ENCODE measurements around the gene SPDYA. TPM values are rescaled to one million over a fixed set of nuclear protein-coding genes. Genes with fewer than 3 reads are reported as not detected.
A peak's percentile ranks its signal among the peaks of the same experiment; 100 is the strongest.

SPDYA gene
- total RNA-seq, 4 donors from 2014 or later: 0.78 to 3.1 (median 1.8) TPM

DNA sequence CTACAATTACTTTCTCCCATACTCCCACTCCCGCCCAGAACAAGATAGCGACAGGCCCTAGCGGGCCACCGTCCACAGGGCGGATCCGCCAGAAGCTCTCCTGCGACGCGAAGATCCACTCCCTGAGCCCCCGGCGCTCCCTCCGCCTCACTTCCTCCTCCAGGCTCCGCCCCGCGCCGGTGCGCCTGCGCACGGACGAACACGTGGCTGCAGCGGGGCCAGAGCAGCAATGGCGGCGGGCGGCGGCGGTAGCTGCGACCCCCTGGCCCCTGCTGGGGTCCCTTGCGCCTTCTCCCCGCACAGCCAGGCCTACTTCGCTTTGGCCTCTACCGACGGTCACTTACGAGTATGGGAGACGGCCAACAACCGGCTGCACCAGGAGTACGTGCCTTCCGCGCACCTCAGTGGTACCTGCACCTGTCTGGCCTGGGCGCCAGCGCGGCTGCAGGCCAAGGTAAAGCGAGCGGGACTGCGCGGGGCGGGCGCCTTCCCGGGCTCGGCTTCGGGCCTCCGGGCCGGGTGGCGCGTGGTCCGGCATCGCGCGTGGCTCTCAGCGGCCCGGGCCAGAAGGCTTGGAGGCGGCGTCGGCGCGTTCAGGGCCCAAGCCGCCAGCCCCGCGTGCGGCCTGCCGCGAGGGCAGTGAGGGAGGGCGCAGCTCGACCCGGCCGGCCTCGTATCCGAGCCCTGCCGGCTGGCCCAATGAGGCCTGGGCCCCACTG lies 84.0 kb downstream of the SPDYA start, which contains the start of gene WDR43:
WDR43 (plus strand) TSS at position 198 of the 719 bp plus-strand sequence; CDS start at position 230, 32 bp downstream.
- Histone ChIP-seq H3K9me3 (no peaks in the 10 kb centered on the region), H3K27ac (peak within 1 kb of the TSS; percentile 61 to 66 (median 63)), H3K27me3 (no peaks in the 10 kb centered on the region), H3K4me3 (replicated peaks in 1 of 3) (peak within 1 kb of the TSS; percentile 28 to 92 (median 92)), H3K36me3 (no peaks in the 10 kb centered on the region), H3K4me1 (peaks cover 31 to 44% of the 10 kb centered on the region in 2 donors)
- peak; percentile 97 for DNase-seq
- no peak for TF ChIP-seq CTCF (IDR thresholded peaks at IDR 0.05)
- TF ChIP-seq POLR2A (IDR thresholded peaks at IDR 0.05): peak in 1 of 2 donors; percentile 77
- intact Hi-C loops (cut with DNase I): no loop called here
- 1 to 2% methylated on average over 11 to 24 of the region's 79 CpGs for WGBS, 2 donors

GRCh38 chr2:28895189-28895893 lies 84.7 kb downstream of the SPDYA start:
- whole genome bisulfite sequencing, 2 donors: 1% methylated on average over 15 to 18 of the region's 19 CpGs
- Histone ChIP-seq H3K27ac (peak overlapping the region in 2 of 3 donors; percentile 63 to 66), H3K27me3 (no peaks in the 10 kb centered on the region), H3K4me1 (peaks cover 31 to 44% of the 10 kb centered on the region in 2 donors), H3K36me3 (no peaks in the 10 kb centered on the region), H3K4me3 (replicated peaks in 1 of 3) (peak overlapping the region; percentile 28 to 92 (median 92)), H3K9me3 (no peaks in the 10 kb centered on the region)
- TF ChIP-seq CTCF (IDR thresholded peaks at IDR 0.05) (no peak), POLR2A (IDR thresholded peaks at IDR 0.05) (no peak)
- DNase-seq: peak; percentile 9 to 34
- intact Hi-C loops (cut with DNase I): no loop called here

DNA sequence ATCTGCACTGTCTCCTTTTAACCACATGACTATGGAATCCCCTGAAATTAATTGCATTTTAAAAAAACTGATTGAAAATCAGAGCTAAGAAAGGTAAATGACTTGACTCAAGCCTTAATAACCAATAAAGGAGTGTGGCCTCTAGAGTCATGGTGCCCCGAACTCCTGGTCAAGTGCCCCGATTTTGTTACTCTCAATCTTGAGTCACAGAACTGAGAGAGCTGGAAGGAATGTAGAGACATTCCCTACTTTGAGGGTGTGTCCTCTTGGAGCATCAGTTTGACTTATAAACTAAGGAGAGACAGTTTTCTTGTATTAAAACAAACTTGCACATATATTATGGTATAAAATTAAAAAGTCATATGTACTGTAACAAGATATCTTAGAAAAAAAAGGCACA lies 86.3 kb downstream of the SPDYA start:
- H3K4me1 ChIP-seq: peaks cover 31 to 44% of the 10 kb centered on the region in 2 donors
- DNase-seq: no peak
- H3K27me3 ChIP-seq: no peaks in the 10 kb centered on the region
- intact Hi-C loops (cut with DNase I): no loop called here
- H3K27ac ChIP-seq: no peak overlapping the region
- H3K9me3 ChIP-seq: no peaks in the 10 kb centered on the region
- 39 to 61% methylated on average over 2 of the region's 2 CpGs for WGBS, 2 donors
- no peak for TF ChIP-seq CTCF (IDR thresholded peaks at IDR 0.05)
- TF ChIP-seq POLR2A (IDR thresholded peaks at IDR 0.05): no peak
- H3K4me3 ChIP-seq (replicated peaks in 1 of 3): no peak overlapping the region
- no peaks in the 10 kb centered on the region for H3K36me3 ChIP-seq

DNA sequence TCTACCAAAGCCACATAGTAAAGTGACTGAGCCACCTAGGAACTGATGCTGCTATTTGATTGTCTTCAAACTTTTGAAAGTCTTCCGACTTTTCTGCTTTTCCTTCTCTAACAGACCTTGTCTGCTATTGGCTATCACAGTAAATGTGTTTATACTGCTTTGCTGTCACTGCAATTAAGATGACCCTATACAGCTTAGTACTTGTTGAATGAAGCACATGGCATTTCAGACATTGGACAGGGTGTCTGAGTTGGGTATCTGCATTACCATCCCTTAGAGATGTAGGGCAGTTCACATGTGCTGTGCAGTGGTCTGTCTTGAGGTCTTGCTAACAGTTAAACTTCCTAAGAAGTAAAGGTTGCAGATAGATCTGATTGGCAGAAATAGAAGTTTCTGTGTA lies 87.4 kb downstream of the SPDYA start:
- no peaks in the 10 kb centered on the region for H3K27me3 ChIP-seq
- no peak overlapping the region for H3K4me3 ChIP-seq (replicated peaks in 1 of 3)
- no peaks in the 10 kb centered on the region for H3K9me3 ChIP-seq
- no peak for DNase-seq
- H3K36me3 ChIP-seq: peaks cover 5 to 9% of the 10 kb centered on the region in 2 donors
- peaks cover 31 to 44% of the 10 kb centered on the region in 2 donors for H3K4me1 ChIP-seq
- no peak overlapping the region for H3K27ac ChIP-seq
- intact Hi-C loops (cut with DNase I): no loop called here
- WGBS, 2 donors: 74 to 76% methylated on average over 1 of the region's 1 CpG
- TF ChIP-seq POLR2A (IDR thresholded peaks at IDR 0.05) (no peak), CTCF (IDR thresholded peaks at IDR 0.05) (no peak)

Other genes starting within 250 kb of the SPDYA start
- gene PPP1CB, start 59.0 kb upstream of the SPDYA start, total RNA-seq: 100 to 1,000 TPM; 142 to 229 (median 199) TPM
- 10 to 100 TPM; 10.9 to 21.4 (median 17.1) TPM for gene TRMT61B, start 59.5 kb downstream of the SPDYA start, total RNA-seq
- gene WDR43, start 83.8 kb downstream of the SPDYA start, total RNA-seq: 10 to 100 TPM; 25.3 to 43.7 (median 30.4) TPM
- gene TOGARAM2, start 170.5 kb downstream of the SPDYA start, total RNA-seq: under 1 TPM; under 0.01 to 0.78 (median 0.35) TPM